Chondrocyte (in vitro differentiated cells): Measurements from ENCODE around the gene BCORL1. TPM values are rescaled to one million over a fixed set of nuclear protein-coding genes. Genes with fewer than 3 reads are reported as not detected.

ENCODE experiments used
- DNase-seq: peaks from one replicate; pipeline ENCODE4 v3.0.0; 2021; ENCODE audit warnings: mixed read lengths, low spot score
- H3K27ac Mint-ChIP-seq: one replicate; pipeline ENCODE4 v1.8.0; 2021; ENCODE audit warnings: mild to moderate bottlenecking, moderate library complexity, mixed read lengths; ENCODE audit not compliant: unreplicated experiment
- H3K27me3 Mint-ChIP-seq: 2 replicates; pipeline ENCODE4 v1.8.0; 2021; ENCODE audit warnings: low read depth, mixed read lengths
- H3K36me3 Mint-ChIP-seq: 2 replicates; pipeline ENCODE4 v1.8.0; 2021; ENCODE audit warnings: low read depth, mixed read lengths
- H3K4me1 Mint-ChIP-seq: 2 replicates; pipeline ENCODE4 v1.8.0; 2021; ENCODE audit warnings: low read depth, mild to moderate bottlenecking, mixed read lengths
- H3K4me3 Mint-ChIP-seq: one replicate; pipeline ENCODE4 v1.8.0; 2021; ENCODE audit warnings: mild to moderate bottlenecking, moderate library complexity, mixed read lengths; ENCODE audit not compliant: unreplicated experiment
- H3K9me3 Mint-ChIP-seq: 2 replicates; pipeline ENCODE4 v1.8.0; 2021; ENCODE audit warnings: low read depth, mixed read lengths
- CTCF ChIP-seq: fragments of 200-600 bp; sonication (generic); IDR thresholded peaks from 2 replicates; pipeline ENCODE4 v1.5.0; 2021; ENCODE audit warnings: antibody characterized with exemption, mild to moderate bottlenecking, moderate library complexity
- total RNA-seq: library from RNA; stranded (reverse); gene quantifications from 3 replicates; pipeline ENCODE4 v1.2.1, GENCODE V29; 2021

BCORL1 gene
- total RNA-seq, 1 donor from 2014 or later: 20.6 TPM

- H3K27me3 Mint-ChIP-seq: no peaks in the 10 kb centered on the region
- no peak for TF ChIP-seq CTCF
- no peaks in the 10 kb centered on the region for H3K36me3 Mint-ChIP-seq
- H3K9me3 Mint-ChIP-seq: no peaks in the 10 kb centered on the region
- no peak overlapping the region for H3K27ac Mint-ChIP-seq
- no peak overlapping the region for H3K4me3 Mint-ChIP-seq
- H3K4me1 Mint-ChIP-seq: peaks cover 9% of the 10 kb centered on the region
- no peak for DNase-seq
Observed at GRCh38 chrX:129997086-129997485, 14.7 kb downstream of the BCORL1 start.

GRCh38 chrX:129998021-129998420, 15.6 kb downstream of the BCORL1 start:
- Mint-ChIP-seq H3K36me3 (no peaks in the 10 kb centered on the region), H3K27me3 (no peaks in the 10 kb centered on the region), H3K27ac (no peak overlapping the region), H3K4me1 (peaks cover 9% of the 10 kb centered on the region), H3K4me3 (no peak overlapping the region), H3K9me3 (no peaks in the 10 kb centered on the region)
- no peak for DNase-seq
- no peak for TF ChIP-seq CTCF

GRCh38 chrX:130001893-130002292, 19.5 kb downstream of the BCORL1 start:
- Mint-ChIP-seq H3K4me3 (no peak overlapping the region), H3K36me3 (peaks cover 6% of the 10 kb centered on the region), H3K4me1 (no peaks in the 10 kb centered on the region), H3K27me3 (no peaks in the 10 kb centered on the region), H3K27ac (no peak overlapping the region), H3K9me3 (peaks cover 3% of the 10 kb centered on the region)
- DNase-seq: no peak
- no peak for TF ChIP-seq CTCF

GRCh38 chrX:130002541-130002940, 20.1 kb downstream of the BCORL1 start:
- Mint-ChIP-seq H3K27ac (no peak overlapping the region), H3K9me3 (peaks cover 3% of the 10 kb centered on the region), H3K27me3 (no peaks in the 10 kb centered on the region), H3K4me1 (no peaks in the 10 kb centered on the region), H3K4me3 (no peak overlapping the region), H3K36me3 (peaks cover 6% of the 10 kb centered on the region)
- DNase-seq: no peak
- no peak for TF ChIP-seq CTCF

- Mint-ChIP-seq H3K27ac (no peak overlapping the region), H3K4me3 (no peak overlapping the region), H3K27me3 (no peaks in the 10 kb centered on the region), H3K9me3 (peaks cover 3% of the 10 kb centered on the region), H3K4me1 (no peaks in the 10 kb centered on the region), H3K36me3 (peaks cover 9% of the 10 kb centered on the region)
- no peak for DNase-seq
- TF ChIP-seq CTCF: no peak
Observed at GRCh38 chrX:130005089-130005807, 22.8 kb downstream of the BCORL1 start.
